Psoas muscle (tissue), 8 donors: ENCODE data around the gene RITA1. TPM values are rescaled to one million over a fixed set of nuclear protein-coding genes. Genes with fewer than 3 reads are reported as not detected.

Source experiments
- ATAC-seq, 4 donors: fragments of 200-7000 bp; cut with Tn5 transposase; one replicate each; pipeline ENCODE4 v1.9.1; 2020; ENCODE audit warnings: moderate library complexity in 3 of 4, mild to moderate bottlenecking in 2 of 4
- DNase-seq, 2 donors: peaks; one replicate each; pipeline ENCODE4 v3.0.0-alpha.2; 2020
- H3K27ac ChIP-seq: fragments of 200-600 bp; one replicate; pipeline ENCODE4 v1.8.0; 2022
- H3K27me3 ChIP-seq, 3 donors: fragments of 200-600 bp in 1 of 3; one replicate each; pipeline versions ENCODE4 v1.6.1 to v1.8.0; 2013 to 2022; ENCODE audit warnings: low read length in 2 of 3, mild to moderate bottlenecking in 2 of 3, moderate library complexity in 1 of 3; ENCODE audit not compliant: insufficient read depth in 3 of 3
- H3K36me3 ChIP-seq, 2 donors: fragments of 200-600 bp in 1 of 2; one replicate each; pipeline versions ENCODE4 v1.6.1 to v1.8.0; 2013 to 2022; ENCODE audit warnings: low read depth in 1 of 2, mild to moderate bottlenecking in 1 of 2, moderate library complexity in 1 of 2; ENCODE audit not compliant: insufficient read depth in 1 of 2
- H3K4me1 ChIP-seq: fragments of 200-600 bp; one replicate; pipeline ENCODE4 v1.8.0; 2022
- H3K4me3 ChIP-seq: fragments of 200-600 bp; one replicate; pipeline ENCODE4 v1.8.0; 2022; ENCODE audit warnings: mild to moderate bottlenecking
- H3K9me3 ChIP-seq: fragments of 200-600 bp; one replicate; pipeline ENCODE4 v1.8.0; 2022
- WGBS, 3 donors: extraction: QIAGEN DNeasy Blood & Tissue Kit; methylation state at CpG; one replicate each; pipeline versions ENCODE4 v1.1.6 to v1.1.7; 2013; 5-methylcytosine and 5-hydroxymethylcytosine counted together
- intact Hi-C, 2 donors: fragments of 100-400 bp; cut with DNase I; formaldehyde crosslinking; loops; one replicate each; pipeline versions ENCODE4 v1.11.0 to v1.14.2; 2022
- polyA plus RNA-seq, 3 donors: library from polyadenylated mRNA; stranded (reverse); fragments of 200-250 nt; gene quantifications; one replicate each; pipeline ENCODE4 v1.2.3, GENCODE V29; 2013
- total RNA-seq, 4 donors: library from RNA; stranded (reverse); fragmentation: NEBNext Ultra II Directional in 2 of 4; extraction: Animal tissue kit (Norgen Biotek cat#: 25700) in 2 of 4; gene quantifications; one replicate each; pipeline versions ENCODE4 v1.2.1 to v1.2.4, GENCODE V29; 2021 to 2023
- TF ChIP-seq, protein P1 (sequence below): fragments of 200-600 bp; IDR thresholded peaks from one replicate; pipeline ENCODE4 v1.8.0; 2022; ENCODE audit warnings: antibody characterized with exemption
- donor health status: healthy with polysubstance abuse.
- donor health status: DM: no; HTN: no; CAD: no; lungs with moderate emphysema.
- donor health status: Bipolar disorder and iron deficiency.
- donor health status: healthy.
- donor health status: DM: yes; HTN: yes; CAD: no.
- donor health status: DM: no; HTN: no; CAD: no.
- donor health status: DM: no; HTN: no; CAD: no.
- donor health status: DM: yes; HTN: yes; CAD: no.

The RITA1 gene
- total and polyA plus RNA-seq, 7 donors = 13.0 to 28.5 (median 15.3) TPM

DNA sequence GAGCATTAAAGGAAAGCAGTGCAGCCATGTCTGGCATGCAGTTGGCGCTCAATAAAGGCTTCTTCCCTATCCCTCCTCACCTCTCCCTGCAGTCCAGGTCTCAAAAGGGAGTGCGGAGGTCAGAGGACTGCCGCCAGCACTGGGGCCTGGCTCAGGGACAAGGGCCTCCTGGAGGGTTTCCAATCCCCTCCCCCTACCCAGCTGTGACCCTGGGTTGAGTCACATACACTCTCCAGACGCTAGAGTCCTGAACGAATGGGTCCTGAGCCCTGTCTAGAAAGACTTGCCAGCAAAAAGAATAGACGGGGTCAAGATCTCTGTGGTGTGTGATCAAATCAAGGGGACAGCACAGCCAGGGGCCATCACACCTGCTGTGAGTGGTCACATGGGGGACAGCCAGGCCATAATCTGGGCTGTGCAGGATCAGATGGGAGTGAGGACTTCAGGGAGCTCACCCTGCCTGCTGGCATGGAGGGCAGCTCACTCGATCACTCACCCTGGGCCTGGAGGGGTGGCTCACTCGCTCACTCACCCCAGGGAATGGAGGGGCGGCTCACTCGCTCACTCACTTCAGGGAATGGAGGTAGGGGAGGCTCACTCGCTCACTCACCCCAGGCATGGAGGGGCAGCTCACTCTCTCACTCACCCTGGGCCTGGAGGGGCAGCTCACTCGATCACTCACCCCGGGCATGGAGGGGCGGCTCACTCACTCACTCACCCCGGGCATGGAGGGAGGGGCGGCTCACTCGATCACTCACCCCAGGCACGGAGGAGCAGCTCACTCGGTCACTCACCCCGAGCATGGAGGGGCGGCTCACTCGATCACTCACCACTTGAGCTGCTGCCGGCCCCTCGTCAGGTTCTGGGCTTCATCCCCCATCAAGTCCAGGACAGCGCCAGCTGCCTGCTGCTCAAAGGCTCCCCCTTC lies 23.2 kb upstream of the RITA1 start:
- Histone ChIP-seq H3K9me3 (no peaks in the 10 kb centered on the region), H3K27me3 (peaks cover 0 to 2% (median 0%) of the 10 kb centered on the region in 3 donors), H3K4me3 (no peak overlapping the region), H3K4me1 (no peaks in the 10 kb centered on the region), H3K27ac (no peak overlapping the region), H3K36me3 (peaks cover 6 to 98% of the 10 kb centered on the region in 2 donors)
- WGBS, 3 donors = 76 to 79% (median 79%) methylated on average over 20 to 25 of the region's 25 CpGs
- TF ChIP-seq, protein P1, sequence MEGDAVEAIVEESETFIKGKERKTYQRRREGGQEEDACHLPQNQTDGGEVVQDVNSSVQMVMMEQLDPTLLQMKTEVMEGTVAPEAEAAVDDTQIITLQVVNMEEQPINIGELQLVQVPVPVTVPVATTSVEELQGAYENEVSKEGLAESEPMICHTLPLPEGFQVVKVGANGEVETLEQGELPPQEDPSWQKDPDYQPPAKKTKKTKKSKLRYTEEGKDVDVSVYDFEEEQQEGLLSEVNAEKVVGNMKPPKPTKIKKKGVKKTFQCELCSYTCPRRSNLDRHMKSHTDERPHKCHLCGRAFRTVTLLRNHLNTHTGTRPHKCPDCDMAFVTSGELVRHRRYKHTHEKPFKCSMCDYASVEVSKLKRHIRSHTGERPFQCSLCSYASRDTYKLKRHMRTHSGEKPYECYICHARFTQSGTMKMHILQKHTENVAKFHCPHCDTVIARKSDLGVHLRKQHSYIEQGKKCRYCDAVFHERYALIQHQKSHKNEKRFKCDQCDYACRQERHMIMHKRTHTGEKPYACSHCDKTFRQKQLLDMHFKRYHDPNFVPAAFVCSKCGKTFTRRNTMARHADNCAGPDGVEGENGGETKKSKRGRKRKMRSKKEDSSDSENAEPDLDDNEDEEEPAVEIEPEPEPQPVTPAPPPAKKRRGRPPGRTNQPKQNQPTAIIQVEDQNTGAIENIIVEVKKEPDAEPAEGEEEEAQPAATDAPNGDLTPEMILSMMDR = no peak
- DNase-seq (no peak), ATAC-seq (peak; percentile 27 to 51 (median 42))
- intact Hi-C loops = no loop called here

DNA sequence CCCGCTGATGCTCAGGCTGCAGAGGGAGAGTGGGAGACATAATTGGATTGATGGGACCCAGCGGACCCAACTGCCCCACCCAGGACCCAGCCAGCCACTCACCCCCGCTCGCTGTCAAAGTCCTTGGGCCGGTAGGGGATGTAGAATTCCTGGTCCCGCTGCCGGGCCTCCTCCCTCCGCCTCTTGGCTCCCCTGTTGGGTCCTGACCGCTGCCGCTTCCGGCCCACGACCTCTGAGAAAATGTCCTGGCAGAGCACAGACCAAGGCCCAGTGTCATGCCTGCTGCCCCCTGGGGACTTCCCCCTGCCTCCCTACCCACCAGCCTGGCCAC lies 22.5 kb upstream of the RITA1 start:
- H3K4me1 ChIP-seq = no peaks in the 10 kb centered on the region
- ATAC-seq = no peak
- peaks cover 0 to 2% (median 0%) of the 10 kb centered on the region in 3 donors for H3K27me3 ChIP-seq
- H3K9me3 ChIP-seq = no peaks in the 10 kb centered on the region
- TF ChIP-seq, protein P1 = no peak
- H3K27ac ChIP-seq = no peak overlapping the region
- DNase-seq = no peak
- intact Hi-C loops = no loop called here
- no peak overlapping the region for H3K4me3 ChIP-seq
- WGBS, 3 donors = 87 to 92% (median 87%) methylated on average over 12 of the region's 12 CpGs
- H3K36me3 ChIP-seq = peaks cover 8 to 98% of the 10 kb centered on the region in 2 donors

DNA sequence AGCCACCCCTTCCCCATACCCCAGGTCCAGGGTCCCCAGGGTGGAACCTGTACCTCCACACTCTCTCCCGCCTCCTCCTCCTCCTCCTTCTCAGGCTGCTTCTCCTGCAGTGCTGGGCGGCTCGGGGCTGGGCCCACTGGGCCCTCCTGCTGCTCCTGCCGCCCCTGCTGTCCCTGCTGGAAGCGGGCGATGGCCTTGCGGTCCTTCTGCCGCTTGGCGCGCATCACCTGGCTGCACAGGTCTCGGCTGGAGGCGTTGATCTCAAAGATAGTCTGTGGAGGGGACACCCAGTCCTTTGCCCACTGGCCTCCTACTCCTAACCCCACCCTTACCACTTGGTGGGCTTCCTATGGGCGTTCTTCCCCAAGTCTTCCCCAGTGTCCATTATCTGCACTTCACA lies 21.5 kb upstream of the RITA1 start:
- WGBS, 3 donors = 95 to 98% (median 96%) methylated on average over 11 to 13 of the region's 13 CpGs
- no peak overlapping the region for H3K27ac ChIP-seq
- intact Hi-C loops = no loop called here
- peaks cover 13 to 98% of the 10 kb centered on the region in 2 donors for H3K36me3 ChIP-seq
- TF ChIP-seq, protein P1 = no peak
- DNase-seq (no peak), ATAC-seq (no peak)
- no peak overlapping the region for H3K4me3 ChIP-seq
- H3K9me3 ChIP-seq = no peaks in the 10 kb centered on the region
- peaks cover 0 to 2% (median 0%) of the 10 kb centered on the region in 3 donors for H3K27me3 ChIP-seq
- H3K4me1 ChIP-seq = no peaks in the 10 kb centered on the region

DNA sequence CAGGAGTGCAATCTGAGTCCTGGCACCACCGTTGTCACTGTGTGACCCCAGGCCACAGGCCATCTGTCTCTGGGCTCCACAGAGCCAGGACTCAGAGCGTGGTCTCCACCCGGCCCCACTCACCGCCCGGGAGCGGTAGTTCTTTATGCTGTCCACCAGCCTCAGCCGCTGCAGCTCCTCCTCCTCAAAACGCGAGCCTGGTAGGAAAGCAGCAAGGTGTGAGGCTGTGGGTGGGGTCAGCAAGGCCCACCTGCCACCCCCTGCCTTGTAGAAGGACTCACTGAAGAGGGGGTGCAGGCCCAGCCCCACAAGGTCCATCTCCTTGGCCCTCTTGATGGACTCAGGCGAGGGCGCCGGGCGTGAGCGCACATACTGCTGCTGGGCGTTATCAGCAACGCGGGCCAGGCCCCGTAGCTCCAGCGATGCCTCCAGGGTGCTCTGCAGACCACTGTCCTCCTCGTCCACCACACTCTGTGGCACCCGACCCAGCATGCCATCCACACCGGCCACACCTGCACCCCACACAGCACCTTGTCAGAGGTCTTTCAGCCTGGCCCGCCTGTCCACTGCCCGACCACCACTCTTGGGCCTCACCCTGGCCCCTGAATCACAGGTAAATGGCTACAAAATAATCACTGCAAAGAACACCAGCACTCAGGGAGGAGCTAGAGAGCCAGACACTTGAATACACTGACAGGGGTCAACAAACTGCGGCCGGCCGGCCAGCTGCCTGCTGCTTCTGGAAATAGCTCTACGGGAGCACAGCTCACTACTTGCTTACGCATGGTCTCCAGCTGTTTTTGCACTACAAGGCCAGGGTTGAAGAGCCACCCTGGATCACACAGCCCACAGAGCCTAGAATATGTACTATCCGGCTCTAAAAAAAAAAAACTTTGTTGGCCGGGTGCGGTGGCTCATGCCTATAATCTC lies 19.7 kb upstream of the RITA1 start:
- 92 to 94% (median 93%) methylated on average over 28 to 32 of the region's 32 CpGs for WGBS, 3 donors
- intact Hi-C loops = no loop called here
- TF ChIP-seq, protein P1 = no peak
- H3K36me3 ChIP-seq = peaks cover 11 to 98% of the 10 kb centered on the region in 2 donors
- no peaks in the 10 kb centered on the region for H3K9me3 ChIP-seq
- H3K27ac ChIP-seq = no peak overlapping the region
- no peaks in the 10 kb centered on the region for H3K4me1 ChIP-seq
- peaks cover 0 to 2% (median 0%) of the 10 kb centered on the region in 3 donors for H3K27me3 ChIP-seq
- DNase-seq (no peak), ATAC-seq (no peak)
- no peak overlapping the region for H3K4me3 ChIP-seq
